ENCODE results near the gene ITGAD.

Gene ITGAD

DNA sequence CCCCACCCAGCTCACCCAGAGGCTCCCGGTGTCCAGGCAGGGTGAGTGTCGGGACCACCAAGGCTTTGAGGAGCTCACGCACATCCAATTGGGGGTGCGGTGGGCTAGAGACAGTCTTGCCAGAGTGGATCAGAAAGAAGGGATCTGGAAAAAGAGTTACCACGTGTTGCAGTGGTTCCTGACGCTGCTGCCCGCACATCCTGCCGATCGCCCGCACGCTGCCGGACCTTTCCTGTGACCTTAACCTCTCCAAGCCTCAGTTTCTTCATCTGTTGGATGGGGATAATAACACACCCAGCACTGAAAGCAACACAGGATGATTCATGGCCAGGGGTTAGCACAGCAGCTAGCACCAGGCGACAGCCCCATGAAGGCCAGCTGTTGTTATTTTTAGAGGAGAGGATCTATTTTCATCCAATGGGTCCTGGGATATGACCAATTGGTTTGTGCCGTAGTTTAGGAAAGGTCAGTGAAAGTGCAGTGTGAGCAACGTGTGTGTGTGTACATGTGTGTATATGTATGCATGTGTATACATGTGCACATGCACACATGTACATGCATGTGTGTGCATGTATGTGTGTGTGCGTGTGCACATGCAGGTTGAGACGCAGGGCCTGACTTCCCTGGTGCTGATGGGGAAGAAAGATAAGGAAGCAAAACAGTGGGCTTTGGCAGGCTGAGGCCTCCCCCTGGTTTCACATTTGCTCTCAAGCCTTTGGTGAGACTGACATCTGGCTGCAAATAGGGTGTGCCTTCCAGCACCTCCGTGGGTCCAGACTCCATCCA lies 35.6 kb upstream of the ITGAD start:
- TF ChIP-seq, protein P1, sequence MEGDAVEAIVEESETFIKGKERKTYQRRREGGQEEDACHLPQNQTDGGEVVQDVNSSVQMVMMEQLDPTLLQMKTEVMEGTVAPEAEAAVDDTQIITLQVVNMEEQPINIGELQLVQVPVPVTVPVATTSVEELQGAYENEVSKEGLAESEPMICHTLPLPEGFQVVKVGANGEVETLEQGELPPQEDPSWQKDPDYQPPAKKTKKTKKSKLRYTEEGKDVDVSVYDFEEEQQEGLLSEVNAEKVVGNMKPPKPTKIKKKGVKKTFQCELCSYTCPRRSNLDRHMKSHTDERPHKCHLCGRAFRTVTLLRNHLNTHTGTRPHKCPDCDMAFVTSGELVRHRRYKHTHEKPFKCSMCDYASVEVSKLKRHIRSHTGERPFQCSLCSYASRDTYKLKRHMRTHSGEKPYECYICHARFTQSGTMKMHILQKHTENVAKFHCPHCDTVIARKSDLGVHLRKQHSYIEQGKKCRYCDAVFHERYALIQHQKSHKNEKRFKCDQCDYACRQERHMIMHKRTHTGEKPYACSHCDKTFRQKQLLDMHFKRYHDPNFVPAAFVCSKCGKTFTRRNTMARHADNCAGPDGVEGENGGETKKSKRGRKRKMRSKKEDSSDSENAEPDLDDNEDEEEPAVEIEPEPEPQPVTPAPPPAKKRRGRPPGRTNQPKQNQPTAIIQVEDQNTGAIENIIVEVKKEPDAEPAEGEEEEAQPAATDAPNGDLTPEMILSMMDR (IDR thresholded peaks at IDR 0.05; ENCODE audit: extremely low read depth, insufficient read depth, missing control alignments), result peak; percentile 22
- no peak for DNase-seq (ENCODE audit: low spot score)
- in situ Hi-C loops (cut with MboI; ENCODE audit: low pct_unique_long_range_greater_than_20kb, low sequenced_read_pairs, unreplicated experiment), result no loop called here

GRCh38 chr16:31360251-31360650 lies 32.9 kb upstream of the ITGAD start:
- in situ Hi-C loops (cut with MboI; ENCODE audit: low pct_unique_long_range_greater_than_20kb, low sequenced_read_pairs, unreplicated experiment), result no loop called here
- no peak for DNase-seq (ENCODE audit: low spot score)
- TF ChIP-seq, protein P1 (IDR thresholded peaks at IDR 0.05; ENCODE audit: extremely low read depth, insufficient read depth, missing control alignments), result no peak

- DNase-seq (ENCODE audit: low spot score), result no peak
- in situ Hi-C loops (cut with MboI; ENCODE audit: low pct_unique_long_range_greater_than_20kb, low sequenced_read_pairs, unreplicated experiment), result no loop called here
- TF ChIP-seq, protein P1 (IDR thresholded peaks at IDR 0.05; ENCODE audit: extremely low read depth, insufficient read depth, missing control alignments), result no peak
Measured at GRCh38 chr16:31361201-31362110, 31.7 kb upstream of the ITGAD start.

DNA sequence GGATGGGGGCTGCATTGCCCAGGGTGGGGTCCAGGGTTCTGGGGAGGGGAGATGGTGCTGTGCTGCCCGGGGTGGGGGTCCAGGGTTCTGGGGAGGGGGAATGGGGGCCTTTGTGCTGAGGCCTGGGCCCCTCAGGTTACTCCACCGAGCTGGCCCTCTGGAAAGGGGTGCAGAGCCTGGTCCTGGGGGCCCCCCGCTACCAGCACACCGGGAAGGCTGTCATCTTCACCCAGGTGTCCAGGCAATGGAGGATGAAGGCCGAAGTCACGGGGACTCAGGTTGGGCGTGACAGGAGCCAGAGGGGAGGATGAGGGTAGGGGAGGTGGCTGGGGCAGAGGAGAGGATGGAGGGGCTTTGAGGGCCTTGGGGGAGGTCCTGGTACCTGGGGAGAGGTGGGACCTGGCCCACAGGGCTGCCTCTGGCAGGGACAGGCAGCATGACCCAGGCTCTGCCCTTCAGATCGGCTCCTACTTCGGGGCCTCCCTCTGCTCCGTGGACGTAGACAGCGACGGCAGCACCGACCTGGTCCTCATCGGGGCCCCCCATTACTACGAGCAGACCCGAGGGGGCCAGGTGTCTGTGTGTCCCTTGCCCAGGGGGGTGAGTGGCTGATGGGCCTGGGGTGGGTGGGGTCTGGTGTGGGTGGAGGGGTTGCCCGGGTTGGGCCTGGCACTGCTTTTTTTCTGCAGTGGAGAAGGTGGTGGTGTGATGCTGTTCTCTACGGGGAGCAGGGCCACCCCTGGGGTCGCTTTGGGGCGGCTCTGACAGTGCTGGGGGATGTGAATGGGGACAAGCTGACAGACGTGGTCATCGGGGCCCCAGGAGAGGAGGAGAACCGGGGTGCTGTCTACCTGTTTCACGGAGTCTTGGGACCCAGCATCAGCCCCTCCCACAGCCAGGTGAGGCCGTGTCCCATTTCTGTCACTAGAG lies 30.4 kb upstream of the ITGAD start:
- DNase-seq (ENCODE audit: low spot score), result no peak
- TF ChIP-seq, protein P1 (IDR thresholded peaks at IDR 0.05; ENCODE audit: extremely low read depth, insufficient read depth, missing control alignments), result no peak
- in situ Hi-C loops (cut with MboI; ENCODE audit: low pct_unique_long_range_greater_than_20kb, low sequenced_read_pairs, unreplicated experiment), result no loop called here

- in situ Hi-C loops (cut with MboI; ENCODE audit: low pct_unique_long_range_greater_than_20kb, low sequenced_read_pairs, unreplicated experiment), result no loop called here
- no peak for DNase-seq (ENCODE audit: low spot score)
- TF ChIP-seq, protein P1 (IDR thresholded peaks at IDR 0.05; ENCODE audit: extremely low read depth, insufficient read depth, missing control alignments), result no peak
Measured at GRCh38 chr16:31363721-31364120, 29.4 kb upstream of the ITGAD start.

DNA sequence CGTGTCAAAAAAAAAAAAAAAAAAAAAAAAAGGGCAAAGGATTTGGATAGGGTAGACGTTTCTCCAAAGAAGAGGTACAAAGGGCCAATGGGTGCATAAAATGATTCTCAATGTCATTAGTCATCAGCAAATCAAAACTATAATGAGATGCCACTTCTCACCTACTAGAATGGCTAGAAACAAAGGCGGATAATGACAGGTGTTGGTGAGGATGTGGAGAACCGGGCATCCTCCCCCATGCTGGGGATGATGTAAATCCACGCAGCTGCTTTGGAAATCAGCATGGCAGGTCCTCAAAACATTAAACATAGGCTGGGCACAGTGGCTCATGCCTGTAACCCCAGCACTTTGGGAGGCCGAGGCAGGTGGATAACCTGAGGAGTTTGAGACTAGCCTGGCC lies 28.7 kb upstream of the ITGAD start:
- in situ Hi-C loops (cut with MboI; ENCODE audit: low pct_unique_long_range_greater_than_20kb, low sequenced_read_pairs, unreplicated experiment), result no loop called here
- DNase-seq (ENCODE audit: low spot score), result no peak
- TF ChIP-seq, protein P1 (IDR thresholded peaks at IDR 0.05; ENCODE audit: extremely low read depth, insufficient read depth, missing control alignments), result no peak

Measured in GM13977 (cell line).